ENCODE measurements around the gene CDC42EP5.

Gene CDC42EP5

DNA sequence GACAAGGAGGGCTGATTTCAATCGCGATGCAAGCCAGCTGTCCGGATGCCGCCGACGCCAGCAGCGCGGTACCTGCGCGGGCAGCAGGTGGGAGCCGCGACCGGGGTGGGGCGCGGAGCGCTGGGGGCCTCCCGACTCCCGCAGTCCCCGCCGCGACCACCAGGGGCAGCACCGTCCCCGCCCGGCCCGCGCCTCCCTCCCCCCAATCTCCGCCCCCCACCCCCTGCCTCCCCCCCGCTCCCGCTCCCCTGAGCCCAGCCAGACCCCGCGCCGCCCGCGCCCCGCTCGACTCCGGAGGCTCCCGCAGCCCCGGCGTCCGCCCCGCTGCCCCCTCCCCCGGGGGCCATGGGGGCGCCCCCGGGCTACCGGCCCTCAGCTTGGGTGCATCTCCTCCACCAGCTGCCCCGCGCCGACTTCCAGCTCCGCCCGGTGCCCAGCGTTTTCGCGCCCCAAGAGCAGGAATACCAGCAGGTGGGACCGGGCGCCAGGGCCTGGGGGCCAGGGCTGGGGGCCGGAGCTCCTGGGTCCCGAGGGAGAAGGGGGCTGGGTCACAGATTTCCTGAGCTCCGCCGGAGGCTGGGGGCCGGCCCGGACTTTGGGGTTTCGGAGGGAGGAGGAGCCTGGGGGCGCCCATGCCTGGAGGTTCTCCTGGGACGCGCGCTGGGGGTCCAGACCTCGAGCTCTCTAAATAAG is 57.7 kb downstream of the CDC42EP5 start, which contains the start of gene TTYH1:
TSS of gene TTYH1 (plus strand) at position 257 of the 693 bp plus-strand sequence. CDS start at position 346, 89 bp downstream.
- in situ Hi-C loops (cut with MboI; ENCODE audit: low sequenced_read_pairs): no loop called here

All from HL-60/S4 (cell line).